Mesothelial cell of epicardium (in vitro differentiated cells): ENCODE data around the gene PLEKHH1. TPM values are rescaled to one million over a fixed set of nuclear protein-coding genes. Genes with fewer than 3 reads are reported as not detected.

Experiments
- DNase-seq, 2 experiments: peaks; one replicate each; pipeline ENCODE4 v3.0.0; 2021; ENCODE audit warnings: low spot score in 2 of 2; ENCODE audit not compliant: unreplicated experiment in 2 of 2
- H3K27ac Mint-ChIP-seq: 2 replicates; pipeline ENCODE4 v1.8.0; 2021; ENCODE audit warnings: mixed read lengths
- H3K27me3 Mint-ChIP-seq: 2 replicates; pipeline ENCODE4 v1.8.0; 2021; ENCODE audit warnings: low read depth, mixed read lengths
- H3K36me3 Mint-ChIP-seq: 2 replicates; pipeline ENCODE4 v1.8.0; 2021; ENCODE audit warnings: mixed read lengths
- H3K4me1 Mint-ChIP-seq: 2 replicates; pipeline ENCODE4 v1.8.0; 2021; ENCODE audit warnings: mixed read lengths
- H3K4me3 Mint-ChIP-seq: 2 replicates; pipeline ENCODE4 v1.8.0; 2021; ENCODE audit warnings: mild to moderate bottlenecking, moderate library complexity, mixed read lengths
- H3K9me3 Mint-ChIP-seq: 2 replicates; pipeline ENCODE4 v1.8.0; 2021; ENCODE audit warnings: mixed read lengths
- total RNA-seq: library from RNA; stranded (reverse); gene quantifications from 3 replicates; pipeline ENCODE4 v1.2.1, GENCODE V29; 2021
- TF ChIP-seq, protein P1 (sequence below): fragments of 200-600 bp; sonication (generic); IDR thresholded peaks from one replicate; pipeline ENCODE4 v1.5.0; 2021; ENCODE audit warnings: antibody characterized with exemption; ENCODE audit not compliant: unreplicated experiment

Gene PLEKHH1
- 20.5 to 21.4 TPM (median 21.0 TPM) in 3 replicates for total RNA-seq

DNA sequence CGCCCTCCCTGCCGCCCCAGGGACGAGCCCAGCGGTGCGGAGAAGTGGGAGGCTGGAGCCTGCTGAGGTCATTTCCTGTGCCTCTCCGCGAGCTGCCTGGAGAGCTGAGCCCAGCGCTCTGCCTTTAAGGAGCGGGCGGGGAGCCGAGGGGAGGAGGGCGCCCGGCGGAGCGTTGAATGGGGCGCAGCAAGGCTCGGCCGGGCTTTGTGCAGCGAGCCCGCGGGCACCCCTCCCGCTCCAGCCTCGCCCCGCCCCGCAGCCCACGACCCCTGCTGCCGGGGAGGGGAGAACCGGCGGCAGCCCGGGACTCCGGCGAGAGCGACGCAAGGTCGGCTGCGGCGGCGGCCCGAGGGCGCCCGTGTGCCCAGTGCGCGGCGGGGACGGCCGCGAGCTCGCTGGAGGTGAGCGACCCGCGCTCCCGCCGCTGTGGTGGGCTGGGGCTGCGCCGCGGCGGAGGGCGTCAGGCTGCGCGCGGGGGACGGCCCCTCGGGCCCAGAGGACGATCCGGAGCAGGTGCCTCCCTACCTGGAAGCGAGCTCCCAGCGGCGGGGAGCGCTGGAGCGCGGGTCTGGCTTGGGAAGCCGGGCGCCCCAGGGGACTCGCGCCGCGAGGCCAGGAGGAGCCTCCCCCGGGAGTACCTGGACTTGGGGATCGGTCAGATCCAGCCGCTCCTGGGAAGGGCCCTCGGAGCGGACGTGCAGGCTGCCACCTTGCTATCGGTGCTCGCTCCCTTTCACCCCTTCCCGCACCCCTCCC is at the start of gene PLEKHH1:
TSS of gene PLEKHH1 (plus strand) at position 293 of the 756 bp plus-strand sequence. CDS start 8,578 bp downstream, outside the sequence.
- peaks cover 17% of the 10 kb centered on the region for H3K27me3 Mint-ChIP-seq
- DNase-seq, result peak; percentile 45 to 69
- peak within 1 kb of the TSS; percentile 81 for H3K4me3 Mint-ChIP-seq
- H3K9me3 Mint-ChIP-seq, result no peaks in the 10 kb centered on the region
- TF ChIP-seq, protein P1, sequence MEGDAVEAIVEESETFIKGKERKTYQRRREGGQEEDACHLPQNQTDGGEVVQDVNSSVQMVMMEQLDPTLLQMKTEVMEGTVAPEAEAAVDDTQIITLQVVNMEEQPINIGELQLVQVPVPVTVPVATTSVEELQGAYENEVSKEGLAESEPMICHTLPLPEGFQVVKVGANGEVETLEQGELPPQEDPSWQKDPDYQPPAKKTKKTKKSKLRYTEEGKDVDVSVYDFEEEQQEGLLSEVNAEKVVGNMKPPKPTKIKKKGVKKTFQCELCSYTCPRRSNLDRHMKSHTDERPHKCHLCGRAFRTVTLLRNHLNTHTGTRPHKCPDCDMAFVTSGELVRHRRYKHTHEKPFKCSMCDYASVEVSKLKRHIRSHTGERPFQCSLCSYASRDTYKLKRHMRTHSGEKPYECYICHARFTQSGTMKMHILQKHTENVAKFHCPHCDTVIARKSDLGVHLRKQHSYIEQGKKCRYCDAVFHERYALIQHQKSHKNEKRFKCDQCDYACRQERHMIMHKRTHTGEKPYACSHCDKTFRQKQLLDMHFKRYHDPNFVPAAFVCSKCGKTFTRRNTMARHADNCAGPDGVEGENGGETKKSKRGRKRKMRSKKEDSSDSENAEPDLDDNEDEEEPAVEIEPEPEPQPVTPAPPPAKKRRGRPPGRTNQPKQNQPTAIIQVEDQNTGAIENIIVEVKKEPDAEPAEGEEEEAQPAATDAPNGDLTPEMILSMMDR, result no peak
- no peaks in the 10 kb centered on the region for H3K36me3 Mint-ChIP-seq
- peaks cover 5% of the 10 kb centered on the region for H3K4me1 Mint-ChIP-seq
- peak within 1 kb of the TSS; percentile 91 for H3K27ac Mint-ChIP-seq

DNA sequence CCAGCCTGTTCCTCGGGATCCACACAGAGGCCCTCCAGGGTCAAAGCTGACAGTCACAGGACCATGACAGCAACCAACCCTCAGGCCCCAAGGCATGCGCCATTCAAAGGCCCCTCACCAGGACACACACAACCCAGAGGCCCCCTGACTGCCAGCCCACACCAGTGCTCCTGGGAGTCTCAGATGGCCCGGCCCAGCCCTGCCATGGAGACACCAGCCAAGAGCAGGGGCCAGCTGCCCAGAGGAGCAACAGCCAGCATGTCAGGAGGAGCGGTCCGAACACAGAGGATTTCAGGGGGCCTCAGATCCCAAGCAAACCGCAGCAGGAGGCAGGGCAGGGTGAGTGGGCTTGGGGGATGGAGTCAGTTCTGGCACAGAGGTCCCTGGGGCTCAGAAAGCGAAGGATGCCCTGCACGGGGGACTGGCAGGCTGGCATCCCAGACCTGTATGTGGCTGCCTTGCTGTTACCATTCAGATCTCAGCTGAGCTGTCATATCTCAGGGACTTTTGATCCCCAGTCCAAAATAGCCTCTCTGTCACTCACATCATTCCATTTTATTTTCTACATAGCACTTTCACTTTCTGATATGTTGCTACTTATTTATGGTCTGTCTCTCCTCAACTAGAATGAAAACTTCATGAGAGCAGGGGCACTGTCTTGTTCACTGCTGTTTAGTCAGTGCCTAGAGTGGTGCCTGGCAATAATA is 49.4 kb upstream of the PLEKHH1 start:
- Mint-ChIP-seq H3K4me1 (peaks cover 15% of the 10 kb centered on the region), H3K27ac (no peak overlapping the region), H3K4me3 (no peak overlapping the region), H3K36me3 (no peaks in the 10 kb centered on the region), H3K9me3 (no peaks in the 10 kb centered on the region), H3K27me3 (no peaks in the 10 kb centered on the region)
- no peak for DNase-seq
- TF ChIP-seq, protein P1, result no peak

DNA sequence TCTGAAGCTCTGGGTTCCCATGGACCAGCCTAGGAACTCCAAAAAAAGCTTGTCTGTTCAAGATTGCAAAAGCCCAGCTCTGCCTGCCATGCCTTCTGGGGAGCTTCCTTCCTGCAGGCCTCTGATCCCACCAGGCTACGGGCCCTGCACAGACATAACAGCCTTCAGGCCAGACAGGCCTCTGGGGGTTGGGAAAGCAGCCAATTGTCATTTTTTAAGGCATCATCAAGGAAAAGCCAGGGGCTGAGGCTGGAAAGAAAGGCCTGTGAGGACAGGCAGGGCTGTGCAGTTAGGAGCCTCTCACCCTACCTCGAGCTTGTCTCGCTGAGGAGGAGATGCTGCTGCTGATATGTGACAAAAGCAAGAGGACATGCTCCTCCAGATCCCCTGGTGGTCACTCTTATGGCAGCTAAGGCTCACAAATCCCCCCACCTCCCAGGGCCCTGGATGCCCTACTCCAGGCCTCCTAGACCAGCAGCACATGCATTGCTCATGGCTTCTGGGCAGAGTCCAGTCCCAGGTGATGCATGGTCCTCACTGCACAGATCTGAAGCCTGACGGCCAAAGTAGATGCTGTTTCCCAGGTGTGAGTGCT is 47.5 kb upstream of the PLEKHH1 start:
- DNase-seq, result no peak
- H3K9me3 Mint-ChIP-seq, result no peaks in the 10 kb centered on the region
- peaks cover 8% of the 10 kb centered on the region for H3K4me1 Mint-ChIP-seq
- H3K4me3 Mint-ChIP-seq, result no peak overlapping the region
- TF ChIP-seq, protein P1, result no peak
- peak overlapping the region; percentile 7 for H3K27ac Mint-ChIP-seq
- H3K36me3 Mint-ChIP-seq, result no peaks in the 10 kb centered on the region
- peaks cover 3% of the 10 kb centered on the region for H3K27me3 Mint-ChIP-seq

DNA sequence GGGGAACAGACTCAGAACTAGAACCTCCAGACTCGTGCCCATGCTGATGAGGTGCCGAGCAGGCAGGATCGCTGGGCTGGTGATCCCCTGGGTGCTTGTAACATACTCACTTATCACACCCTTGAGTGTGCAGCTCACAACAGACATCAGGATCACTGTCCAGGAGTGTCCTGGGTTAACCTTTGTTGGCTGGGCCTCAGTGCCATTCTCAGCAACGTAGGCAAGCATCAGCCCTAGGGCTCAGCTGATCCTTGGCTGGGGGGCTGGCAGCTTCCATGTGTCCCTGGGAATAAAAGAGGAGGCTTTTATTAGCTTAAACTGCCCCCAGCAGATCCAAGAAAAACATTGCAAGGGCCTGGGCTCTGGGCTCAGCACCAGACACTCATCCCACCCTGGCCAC is 46.2 kb upstream of the PLEKHH1 start:
- peaks cover 3% of the 10 kb centered on the region for H3K27me3 Mint-ChIP-seq
- TF ChIP-seq, protein P1, result no peak
- no peak overlapping the region for H3K4me3 Mint-ChIP-seq
- peaks cover 8% of the 10 kb centered on the region for H3K4me1 Mint-ChIP-seq
- H3K9me3 Mint-ChIP-seq, result no peaks in the 10 kb centered on the region
- H3K36me3 Mint-ChIP-seq, result no peaks in the 10 kb centered on the region
- DNase-seq, result no peak
- no peak overlapping the region for H3K27ac Mint-ChIP-seq

DNA sequence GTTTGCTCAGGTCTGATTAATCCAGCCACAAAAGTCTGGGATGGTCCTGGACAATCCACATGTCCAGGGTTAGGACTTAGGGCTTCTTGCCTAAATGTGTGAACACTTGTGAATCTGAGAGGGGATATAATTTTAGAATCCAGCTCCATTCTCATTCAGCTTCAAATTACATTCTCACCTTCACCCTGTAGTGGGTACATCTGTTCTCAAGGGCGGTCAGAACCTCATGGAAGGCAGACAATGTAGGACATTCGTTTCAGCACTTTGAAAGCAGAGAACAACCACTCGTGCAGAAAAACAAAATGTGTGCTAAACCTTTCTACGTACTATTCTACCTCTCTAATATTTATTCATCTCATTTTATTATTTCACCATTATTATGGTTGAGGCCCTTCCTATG is 45.8 kb upstream of the PLEKHH1 start:
- Mint-ChIP-seq H3K27ac (no peak overlapping the region), H3K27me3 (peaks cover 4% of the 10 kb centered on the region), H3K36me3 (no peaks in the 10 kb centered on the region), H3K4me3 (no peak overlapping the region), H3K4me1 (peaks cover 13% of the 10 kb centered on the region), H3K9me3 (no peaks in the 10 kb centered on the region)
- TF ChIP-seq, protein P1, result no peak
- no peak for DNase-seq
